DOHH2 (cell line): ENCODE results near the gene ST7.

Experiments
- CTCF ChIP-seq: fragments of 200-600 bp; sonication (generic); IDR thresholded peaks from one replicate; pipeline ENCODE4 v1.5.1; 2014; ENCODE audit warnings: antibody characterized with exemption, mild to moderate bottlenecking, low read depth, low read length; ENCODE audit not compliant: poor library complexity, severe bottlenecking
- EZH2phosphoT487 ChIP-seq: fragments of 200-600 bp; sonication (generic); IDR thresholded peaks from 2 replicates; pipeline ENCODE4 v1.6.1; 2017; ENCODE audit warnings: borderline replicate concordance, mild to moderate bottlenecking, antibody characterized with exemption, low read length, moderate library complexity, mixed read lengths

GRCh38 chr7:117014673-117015133 is 61.4 kb downstream of the ST7 start:
- TF ChIP-seq CTCF (no peak), EZH2phosphoT487 (no peak)
